CD4-positive, alpha-beta T cell treated with Interleukin-10 for 1 hour (primary cell): ENCODE data around the gene BSDC1.
"Not testable (repeated sequence)": the region's sequence is repeated elsewhere in the genome, so short reads cannot be mapped to it uniquely, and the experiment has no call there.

ENCODE experiments used
- DNase-seq: peaks from one replicate; pipeline ENCODE4 v3.0.0-alpha.2; 2020

The BSDC1 gene

GRCh38 chr1:32356478-32356877 lies 37.8 kb downstream of the BSDC1 start:
- DNase-seq: no peak

- not testable (repeated sequence) for DNase-seq
Observed at GRCh38 chr1:32355778-32356177, 38.5 kb downstream of the BSDC1 start.

- no peak for DNase-seq
Observed at GRCh38 chr1:32353886-32354570, 40.2 kb downstream of the BSDC1 start.

- no peak for DNase-seq
Observed at GRCh38 chr1:32353431-32353830, 40.8 kb downstream of the BSDC1 start.

- no peak for DNase-seq
Observed at GRCh38 chr1:32352831-32353383, 41.3 kb downstream of the BSDC1 start.

GRCh38 chr1:32352239-32352745 lies 41.9 kb downstream of the BSDC1 start:
- no peak for DNase-seq

GRCh38 chr1:32351399-32352238 lies 42.6 kb downstream of the BSDC1 start:
- peak; percentile 95 for DNase-seq

- DNase-seq: no peak
Observed at GRCh38 chr1:32350785-32351398, 43.3 kb downstream of the BSDC1 start.

- DNase-seq: no peak
Observed at GRCh38 chr1:32349211-32349708, 45.0 kb downstream of the BSDC1 start.

- DNase-seq: no peak
Observed at GRCh38 chr1:32346532-32347157, 47.6 kb downstream of the BSDC1 start.

GRCh38 chr1:32345289-32345827 lies 48.9 kb downstream of the BSDC1 start:
- DNase-seq: peak; percentile 34

- no peak for DNase-seq
Observed at GRCh38 chr1:32342704-32343103, 51.5 kb downstream of the BSDC1 start.

GRCh38 chr1:32341971-32342370 lies 52.3 kb downstream of the BSDC1 start:
- no peak for DNase-seq

GRCh38 chr1:32341186-32341757 lies 53.0 kb downstream of the BSDC1 start:
- DNase-seq: no peak

- no peak for DNase-seq
Observed at GRCh38 chr1:32339363-32339978, 54.8 kb downstream of the BSDC1 start.

GRCh38 chr1:32338637-32339145 lies 55.5 kb downstream of the BSDC1 start:
- DNase-seq: no peak

GRCh38 chr1:32337855-32338636 lies 56.2 kb downstream of the BSDC1 start:
- DNase-seq: peak; percentile 41

GRCh38 chr1:32336963-32337675 lies 57.1 kb downstream of the BSDC1 start:
- peak; percentile 78 for DNase-seq

GRCh38 chr1:32336591-32336932 lies 57.7 kb downstream of the BSDC1 start:
- DNase-seq: no peak
